ENCODE data around the gene HSD17B11.
A peak's percentile ranks its signal among the peaks of the same experiment; 100 is the strongest.
"Not testable (repeated sequence)": the region's sequence is repeated elsewhere in the genome, so short reads cannot be mapped to it uniquely, and the experiment has no call there.

Gene HSD17B11

GRCh38 chr4:87354168-87355102 lies 36.6 kb downstream of the HSD17B11 start:
- no peak for DNase-seq

DNA sequence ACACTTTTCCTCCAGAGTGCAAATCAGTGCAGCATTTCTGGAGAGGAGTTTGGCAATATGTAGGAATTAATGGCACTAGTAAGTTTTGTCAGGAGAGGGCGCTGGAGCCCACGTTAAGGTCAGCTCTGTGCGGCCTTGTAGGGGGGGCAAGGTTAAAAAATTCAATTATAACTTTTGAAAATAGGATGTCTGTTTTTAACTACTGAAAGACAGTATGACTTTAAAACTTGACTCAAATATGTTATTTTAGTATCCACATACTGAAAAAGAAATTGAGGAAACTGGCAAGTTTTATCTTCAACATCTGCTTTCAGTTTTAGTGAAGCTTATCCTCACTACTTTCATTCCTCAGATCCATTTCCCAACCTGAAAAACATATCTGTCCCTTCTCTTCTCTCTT lies 37.4 kb downstream of the HSD17B11 start:
- peak; percentile 0 for DNase-seq

- no peak for DNase-seq
Measured at GRCh38 chr4:87345139-87345538, 45.8 kb downstream of the HSD17B11 start.

DNA sequence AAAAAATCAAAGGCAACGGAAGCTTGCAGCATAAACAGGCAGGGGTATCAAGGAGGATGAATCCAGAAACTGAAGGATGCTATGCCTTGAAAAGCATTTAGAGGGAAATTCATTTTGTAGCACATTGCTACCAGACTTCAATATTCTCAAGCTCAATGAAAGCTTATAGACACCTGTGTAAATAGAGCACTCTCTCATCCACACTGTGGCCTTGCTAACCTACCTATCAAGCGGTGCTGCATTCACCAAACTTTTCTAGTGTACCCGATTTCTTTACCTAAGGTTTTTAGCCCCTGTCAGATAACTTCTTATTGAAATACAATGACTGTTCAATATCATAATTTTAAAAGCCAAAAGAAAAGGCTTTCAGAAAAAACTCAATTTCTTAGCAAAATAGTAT lies 48.1 kb downstream of the HSD17B11 start:
- DNase-seq: no peak

- not testable (repeated sequence) for DNase-seq
Measured at GRCh38 chr4:87341954-87342635, 48.9 kb downstream of the HSD17B11 start.

DNA sequence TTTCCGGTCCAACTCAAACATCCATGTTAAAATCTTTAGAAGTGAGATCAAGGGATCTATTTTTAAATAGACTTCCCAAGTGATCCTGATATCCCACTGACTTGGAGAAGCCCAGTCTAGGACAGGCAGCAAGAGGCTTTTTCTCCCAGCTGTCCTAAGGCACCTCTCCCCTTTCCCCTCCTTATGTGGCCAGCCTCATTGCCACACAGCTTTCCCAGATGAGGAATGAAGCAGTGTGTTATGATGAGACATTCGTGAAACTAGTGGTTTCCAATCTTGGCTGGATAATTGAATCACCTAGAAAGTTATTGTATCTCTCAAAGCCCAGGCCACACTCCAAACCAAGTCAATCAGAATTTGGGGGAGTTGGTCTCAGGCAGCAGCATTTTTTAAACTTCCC lies 51.5 kb downstream of the HSD17B11 start:
- no peak for DNase-seq

GRCh38 chr4:87337361-87337760 lies 53.6 kb downstream of the HSD17B11 start:
- DNase-seq: no peak

GRCh38 chr4:87333267-87333666 lies 57.7 kb downstream of the HSD17B11 start:
- DNase-seq: no peak

GRCh38 chr4:87330761-87331160 lies 60.2 kb downstream of the HSD17B11 start:
- no peak for DNase-seq

DNA sequence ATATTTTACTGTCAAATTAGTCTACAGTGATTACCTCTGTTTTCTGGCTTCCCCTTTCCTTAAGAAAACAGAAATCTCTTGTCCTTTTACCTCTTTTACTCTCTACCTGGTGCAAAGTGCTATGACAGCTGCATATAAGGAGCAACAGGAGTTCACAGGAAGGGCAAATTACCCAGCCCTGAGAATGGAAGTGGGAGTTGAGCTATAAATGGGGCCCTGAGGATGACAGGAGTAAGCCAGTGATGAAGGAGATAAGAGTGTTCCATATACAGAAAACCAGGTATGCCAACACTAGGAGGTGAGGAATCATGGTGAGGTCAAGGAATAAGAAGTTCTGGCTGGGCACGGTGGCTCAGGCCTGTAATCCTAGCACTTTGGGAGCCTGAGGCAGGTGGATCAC lies 63.9 kb downstream of the HSD17B11 start:
- DNase-seq: peak; percentile 0

DNA sequence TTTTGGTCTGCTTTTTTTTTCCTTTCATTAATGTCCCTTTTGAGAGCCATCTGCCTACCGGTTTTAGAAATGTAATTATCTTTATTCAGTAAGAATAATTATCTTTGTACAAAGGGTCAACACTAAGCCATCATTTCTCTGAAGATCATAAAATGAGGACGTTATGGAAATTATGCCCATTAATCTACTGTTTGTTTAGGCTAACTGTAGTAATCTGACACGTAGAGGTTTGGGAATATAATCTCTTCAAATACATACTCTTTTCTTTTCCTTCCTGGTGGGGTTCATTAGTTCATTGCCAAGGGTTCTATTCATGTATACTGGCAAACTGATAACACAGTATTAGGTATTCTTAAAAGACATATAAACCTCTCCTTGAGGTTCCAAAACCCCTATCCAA lies 64.5 kb downstream of the HSD17B11 start:
- peak; percentile 71 for DNase-seq

GRCh38 chr4:87322754-87323153 lies 68.2 kb downstream of the HSD17B11 start, which contains the start of gene HSD17B13:
Gene HSD17B13 (minus strand): TSS chr4:87322882. CDS start chr4:87322841, 41 bp downstream.
- DNase-seq: peak; percentile 2

DNA sequence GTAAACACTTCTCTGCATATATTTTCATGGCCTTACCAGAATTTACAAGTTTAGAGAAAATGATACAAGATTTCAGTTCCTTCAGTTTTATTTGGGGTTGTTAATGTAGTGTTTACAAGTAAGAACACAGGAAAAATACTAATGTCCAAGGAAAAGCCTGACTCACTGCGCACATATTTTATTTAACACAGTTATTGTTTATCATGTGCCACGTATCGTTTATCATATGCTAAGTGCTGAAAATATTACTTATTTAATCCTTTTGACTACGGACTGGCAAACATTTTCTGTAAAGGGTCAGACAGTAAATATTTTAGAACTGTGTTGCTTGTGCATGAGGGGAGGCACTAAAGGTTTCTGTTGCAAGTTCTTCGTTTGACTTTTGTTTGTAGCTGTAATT lies 69.1 kb downstream of the HSD17B11 start:
- no peak for DNase-seq

DNA sequence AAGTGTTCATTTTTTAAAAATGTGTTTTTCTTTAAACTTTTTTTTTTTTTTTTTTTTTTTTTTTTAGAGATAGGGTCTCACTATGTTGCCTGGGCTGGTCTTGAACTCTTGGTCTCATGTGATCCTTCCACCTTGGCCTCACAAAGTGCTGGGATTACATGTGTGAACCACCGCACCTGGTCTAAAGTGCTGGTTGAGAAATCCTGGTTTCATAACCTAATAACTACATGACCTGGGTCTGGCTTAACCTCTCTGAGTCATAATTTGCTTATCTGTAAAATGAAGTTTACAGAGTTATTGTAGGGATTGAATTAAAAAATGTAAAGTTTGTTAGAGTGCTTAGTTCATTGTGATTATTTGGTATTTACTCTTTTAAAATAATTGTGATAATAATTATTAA lies 73.5 kb downstream of the HSD17B11 start:
- DNase-seq: no peak

DNA sequence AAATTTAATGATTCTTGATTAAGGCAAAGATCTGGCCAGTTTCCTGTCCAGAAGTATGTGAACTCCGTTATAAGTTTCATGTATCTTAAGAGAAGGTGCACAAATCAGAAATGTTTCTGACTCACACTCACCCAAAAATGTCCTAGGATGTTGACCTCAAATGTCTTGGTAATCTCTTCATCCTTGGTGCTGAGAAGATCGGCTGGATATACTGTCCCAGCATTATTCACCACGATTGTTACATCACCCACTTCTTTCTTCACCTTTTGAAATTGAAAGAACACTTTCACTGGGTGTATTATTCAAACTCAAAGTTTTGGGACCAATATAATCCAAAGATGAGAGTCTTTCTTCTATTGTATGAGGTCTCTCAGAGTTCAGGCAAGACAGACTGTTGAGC lies 74.0 kb downstream of the HSD17B11 start:
- DNase-seq: no peak

DNA sequence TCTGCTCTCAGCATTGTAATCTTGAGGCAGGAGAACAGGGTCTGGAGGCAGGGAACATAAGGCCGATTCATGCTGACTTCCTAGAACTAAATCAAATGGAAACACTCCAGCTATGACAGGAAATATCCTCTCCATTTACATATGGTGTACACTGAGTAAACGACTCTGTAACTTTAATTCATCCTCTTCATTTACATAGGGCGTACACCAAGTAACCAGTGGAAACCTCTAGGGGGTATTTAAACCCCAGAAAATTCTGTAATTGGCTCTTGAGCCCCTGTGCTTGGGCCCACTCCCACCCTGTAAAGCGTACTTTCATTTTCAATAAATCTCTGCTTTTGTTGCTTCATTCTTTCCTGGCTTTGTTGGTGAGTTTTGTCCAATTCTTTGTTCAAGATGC lies 76.0 kb downstream of the HSD17B11 start:
- DNase-seq: not testable (repeated sequence)

- no peak for DNase-seq
Measured at GRCh38 chr4:87313756-87314155, 77.2 kb downstream of the HSD17B11 start.

DNA sequence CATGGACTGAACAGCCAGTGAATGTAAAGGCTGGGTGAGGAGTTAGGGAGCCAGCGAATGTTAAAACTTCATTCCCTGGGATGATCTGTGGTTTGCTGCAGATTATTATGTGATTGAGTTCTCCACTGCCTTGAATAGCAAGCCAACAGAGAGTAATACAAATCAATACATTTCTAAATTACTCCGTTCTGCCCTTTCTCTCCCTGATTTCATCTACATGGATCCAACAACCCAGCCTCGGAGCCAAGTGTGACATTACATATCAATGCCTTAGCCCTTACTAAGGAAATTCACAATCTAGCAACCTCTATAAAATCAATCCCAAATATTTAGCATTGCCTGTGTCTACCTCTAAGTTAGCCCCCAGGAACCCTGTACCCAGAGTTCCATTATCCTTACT lies 79.3 kb downstream of the HSD17B11 start:
- no peak for DNase-seq

- DNase-seq: no peak
Measured at GRCh38 chr4:87310691-87311335, 80.2 kb downstream of the HSD17B11 start.

DNA sequence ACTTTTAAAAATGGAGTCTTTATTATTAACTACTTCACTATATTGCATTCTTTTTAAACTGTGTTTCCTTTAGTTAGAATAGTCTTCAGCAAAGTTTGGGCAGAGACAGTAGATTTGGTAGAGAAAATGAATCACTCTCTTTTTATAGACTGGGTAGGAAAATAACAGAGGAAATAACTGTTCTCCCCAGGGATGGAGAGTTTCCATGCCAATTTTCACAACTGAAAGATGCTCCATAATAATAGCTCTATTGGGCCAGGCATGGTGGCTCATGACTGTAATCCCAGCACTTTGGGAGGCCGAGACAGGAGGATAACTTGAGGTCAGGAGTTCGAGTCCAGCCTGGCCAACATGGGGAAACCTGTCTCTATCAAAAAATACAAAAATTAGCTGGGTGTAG lies 81.4 kb downstream of the HSD17B11 start:
- DNase-seq: no peak

GRCh38 chr4:87306056-87306455 lies 84.9 kb downstream of the HSD17B11 start:
- DNase-seq: no peak

DNA sequence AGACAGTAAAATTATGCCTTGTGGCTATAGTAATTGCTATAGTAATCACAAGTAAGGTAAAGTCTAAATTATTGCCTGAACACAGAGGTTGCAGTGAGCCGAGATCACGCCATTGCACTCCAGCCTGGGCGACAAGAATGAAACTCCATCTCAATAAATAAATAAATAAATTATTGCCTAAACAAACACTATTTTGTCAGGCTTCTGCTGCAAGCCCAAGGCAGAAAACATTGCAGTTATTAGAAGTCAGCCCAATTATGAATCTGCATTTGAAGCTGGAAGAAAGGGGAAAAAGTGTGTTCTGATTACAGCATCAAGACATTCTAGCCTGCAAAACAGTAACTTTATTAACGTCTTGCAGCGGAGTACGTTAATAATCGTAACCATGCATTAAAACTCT lies 85.4 kb downstream of the HSD17B11 start:
- DNase-seq: no peak

- DNase-seq: no peak
Measured at GRCh38 chr4:87304745-87305432, 86.1 kb downstream of the HSD17B11 start.

Measured in NCI-H146 (cell line).